IMR-90 (cell line): ENCODE measurements around the gene LAPTM5. TPM values are rescaled to one million over a fixed set of nuclear protein-coding genes. Genes with fewer than 3 reads are reported as not detected.

Experiments used
- microRNA-seq, 2 experiments: library from miRNA; stranded (forward) in 1 of 2; unstranded in 1 of 2; fragments of 10-50 nt in 1 of 2; fragments of <30 nt in 1 of 2; gene quantifications in 1 of 2; microRNA quantifications in 1 of 2; one replicate each; pipeline versions ENCODE3 to v1.1.0; 2013 to 2020; ENCODE audit not compliant: insufficient read depth in 1 of 2, insufficient read length in 1 of 2, unreplicated experiment in 1 of 2
- polyA plus RNA-seq, 3 experiments: library from polyadenylated mRNA; depleted of rRNA; stranded (reverse); fragments of >200 nt; gene quantifications; 2 replicates each; pipeline ENCODE4 v1.2.3, GENCODE V29; 2012; ENCODE audit warnings: low replicate concordance in 1 of 3
- small RNA-seq, 5 experiments: library from RNA; depleted of rRNA; stranded (forward); fragments of <200 nt; gene quantifications; one replicate each; pipeline ENCODE3, GENCODE V24; 2012
- total RNA-seq: library from RNA; depleted of rRNA; stranded (reverse); fragments of >200 nt; gene quantifications from 2 replicates; pipeline ENCODE4 v1.2.3, GENCODE V29; 2012; rRNA removed

LAPTM5 gene
- total and polyA plus RNA-seq, 2 of the 4 experiments (the other 2 are of a cell fraction), result 0.09 TPM; not detected in 1

Small RNA genes lying within 50 kb of the gene (microRNA-seq; reads per million reads assigned to microRNA genes)
- 0 reads per million in 2 experiments for gene MIR4420

Small RNA genes lying within 50 kb of the gene (small RNA-seq; reads per million reads assigned to genes)
- 0 reads per million in 5 experiments for gene MIR4420

Other genes with a start within 250 kb of the LAPTM5 start
- 0.56 TPM in 1 of 2 replicates, not detected in the other for gene MATN1, start 34.2 kb downstream of the LAPTM5 start, total RNA-seq
- 0.10 and 0.27 TPM in 2 replicates for gene MATN1, start 34.2 kb downstream of the LAPTM5 start, polyA plus RNA-seq (2012; rRNA removed)
- gene SDC3, start 151.0 kb upstream of the LAPTM5 start, total RNA-seq, result 13.1 and 14.2 TPM in 2 replicates
- gene SDC3, start 151.0 kb upstream of the LAPTM5 start, polyA plus RNA-seq (2012; rRNA removed), result 71.5 and 75.7 TPM in 2 replicates